ENCODE data around the gene KIF25.

The KIF25 gene

DNA sequence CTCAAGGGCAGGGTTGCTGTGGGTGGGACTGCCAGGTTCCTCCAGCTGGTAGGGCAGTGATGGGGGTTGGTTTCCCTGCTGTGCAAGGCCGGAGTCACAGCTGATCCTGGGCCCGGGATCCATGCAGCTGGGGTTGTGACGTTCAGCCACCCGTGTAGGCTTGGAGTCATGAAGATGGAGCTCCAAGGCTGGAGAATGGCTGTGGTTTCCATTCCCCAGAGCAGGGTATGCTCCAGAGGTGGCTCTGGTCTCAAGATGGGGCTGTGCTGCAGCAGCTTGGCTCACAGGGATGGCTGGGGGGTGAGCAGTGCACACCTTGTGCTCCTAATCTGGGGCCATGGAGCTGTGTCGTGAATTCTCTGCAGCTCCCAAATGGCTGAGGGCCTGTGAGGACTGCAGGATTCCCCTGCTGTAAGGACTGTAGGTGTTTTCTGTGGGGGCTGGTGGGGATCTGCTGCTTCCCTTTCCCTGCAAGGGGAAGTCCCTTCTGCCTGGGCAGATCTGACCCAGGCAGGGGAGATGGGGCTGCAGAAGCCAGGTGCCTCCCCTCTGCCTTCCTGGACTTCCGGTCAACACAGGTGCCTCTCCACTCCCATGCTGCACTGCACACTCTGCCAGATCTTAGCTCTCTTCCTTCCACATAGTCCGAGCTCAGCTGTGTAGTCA lies 15.9 kb downstream of the KIF25 start:
- Histone ChIP-seq H3K9me3 (peaks cover 0 to 26% (median 0%) of the 10 kb centered on the region in 3 donors), H3K4me1 (peaks cover 0 to 6% (median 0%) of the 10 kb centered on the region in 4 donors), H3K27me3 (no peaks in the 10 kb centered on the region), H3K27ac (no peak overlapping the region), H3K36me3 (no peaks in the 10 kb centered on the region), H3K4me3 (no peak overlapping the region)
- TF ChIP-seq CTCF (IDR thresholded peaks at IDR 0.05), result no peak
- intact Hi-C loops (cut with DNase I; ENCODE audit: low total_unique reads), result no loop called here
- no peak for DNase-seq

- Histone ChIP-seq H3K9me3 (peaks cover 0 to 24% (median 0%) of the 10 kb centered on the region in 3 donors), H3K4me3 (no peak overlapping the region), H3K27me3 (no peaks in the 10 kb centered on the region), H3K36me3 (no peaks in the 10 kb centered on the region), H3K4me1 (peaks cover 0 to 6% (median 0%) of the 10 kb centered on the region in 4 donors), H3K27ac (no peak overlapping the region)
- intact Hi-C loops (cut with DNase I; ENCODE audit: low total_unique reads), result no loop called here
- no peak for DNase-seq
- no peak for TF ChIP-seq CTCF (IDR thresholded peaks at IDR 0.05)
These were observed 17.0 kb downstream of the KIF25 start for GRCh38 chr6:168014428-168014827.

DNA sequence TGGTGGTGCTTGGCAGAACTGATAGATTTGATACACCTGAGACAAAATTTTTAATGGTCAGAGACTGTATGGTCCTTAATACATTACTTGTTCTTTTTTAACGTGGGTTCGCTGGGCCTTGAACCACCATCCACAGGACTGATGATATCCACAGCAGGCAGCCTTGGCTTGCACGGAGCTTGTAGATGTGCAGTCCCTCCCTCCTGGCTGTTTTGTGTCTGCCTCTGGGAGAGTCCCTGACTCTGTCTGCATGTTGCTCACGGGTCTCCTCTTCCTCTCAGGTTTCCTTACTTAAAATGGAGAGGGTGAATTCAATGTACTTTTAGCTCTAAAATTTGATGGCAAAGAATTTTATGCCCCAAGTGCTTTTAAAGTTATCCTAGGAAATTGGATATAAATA lies 17.5 kb downstream of the KIF25 start:
- Histone ChIP-seq H3K9me3 (peaks cover 0 to 24% (median 0%) of the 10 kb centered on the region in 3 donors), H3K27ac (no peak overlapping the region), H3K36me3 (no peaks in the 10 kb centered on the region), H3K27me3 (no peaks in the 10 kb centered on the region), H3K4me3 (no peak overlapping the region), H3K4me1 (peaks cover 0 to 6% (median 0%) of the 10 kb centered on the region in 4 donors)
- no peak for TF ChIP-seq CTCF (IDR thresholded peaks at IDR 0.05)
- DNase-seq, result no peak
- intact Hi-C loops (cut with DNase I; ENCODE audit: low total_unique reads), result no loop called here

DNA sequence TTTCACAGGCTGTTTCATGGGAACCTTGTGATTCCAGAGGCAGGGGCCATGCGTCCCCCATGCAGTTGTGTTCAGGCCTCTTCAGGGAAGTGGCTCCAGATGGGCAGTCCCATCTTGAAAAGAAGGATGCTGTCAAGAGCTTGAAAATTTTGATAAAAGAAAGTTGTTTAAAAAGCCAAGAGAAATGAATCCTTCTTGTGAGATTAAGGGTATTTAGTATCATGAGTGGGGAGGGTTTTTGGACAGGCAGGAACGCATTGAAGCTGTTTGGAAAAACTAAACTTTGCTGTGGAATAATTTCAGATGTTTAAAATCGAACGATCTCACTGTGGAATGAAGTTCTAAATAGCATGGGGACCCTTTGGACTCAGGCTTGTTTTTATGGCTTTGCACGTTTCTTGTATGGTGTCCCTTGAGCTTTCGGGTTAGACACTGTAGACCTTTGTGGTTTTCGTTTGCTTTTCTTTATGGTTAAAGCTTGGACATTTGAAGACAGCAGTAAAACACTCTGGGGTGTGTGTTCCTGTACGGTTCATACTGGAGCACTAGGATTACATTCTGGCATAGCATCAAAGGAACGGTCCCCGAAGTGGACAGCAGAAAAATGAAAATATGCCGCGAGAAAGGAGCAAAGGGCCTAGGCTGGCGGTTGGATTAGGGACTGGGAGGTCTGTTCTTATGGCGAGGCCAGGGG lies 18.2 kb downstream of the KIF25 start:
- H3K9me3 ChIP-seq, result peaks cover 0 to 20% (median 0%) of the 10 kb centered on the region in 3 donors
- peaks cover 0 to 6% (median 0%) of the 10 kb centered on the region in 4 donors for H3K4me1 ChIP-seq
- DNase-seq, result no peak
- H3K36me3 ChIP-seq, result no peaks in the 10 kb centered on the region
- no peak overlapping the region for H3K4me3 ChIP-seq
- no peak for TF ChIP-seq CTCF (IDR thresholded peaks at IDR 0.05)
- intact Hi-C loops (cut with DNase I; ENCODE audit: low total_unique reads), result no loop called here
- H3K27ac ChIP-seq, result no peak overlapping the region
- no peaks in the 10 kb centered on the region for H3K27me3 ChIP-seq

DNA sequence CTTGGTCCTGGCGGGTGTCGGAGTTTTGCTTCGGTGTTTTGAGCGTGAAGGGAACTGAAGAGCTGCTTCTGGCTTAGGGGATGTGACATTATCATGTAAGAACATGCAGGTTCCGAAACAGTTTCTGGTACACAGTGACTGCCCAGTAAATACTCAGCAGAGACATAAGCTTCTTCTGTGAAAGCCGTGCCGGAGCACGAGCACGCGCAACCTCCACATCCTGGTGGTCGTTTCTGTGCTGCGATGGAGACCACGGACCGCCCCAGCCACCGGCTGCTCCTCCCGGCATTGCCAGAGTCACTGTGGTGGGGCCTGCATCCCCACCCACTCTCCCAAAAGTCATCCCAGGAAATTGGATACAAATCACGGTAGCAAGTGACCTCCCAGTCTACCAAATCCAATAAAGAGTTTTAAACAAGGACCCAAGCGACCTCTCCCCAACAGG lies 18.7 kb downstream of the KIF25 start:
- Histone ChIP-seq H3K27me3 (no peaks in the 10 kb centered on the region), H3K4me3 (no peak overlapping the region), H3K36me3 (no peaks in the 10 kb centered on the region), H3K27ac (no peak overlapping the region), H3K4me1 (peaks cover 0 to 6% (median 0%) of the 10 kb centered on the region in 4 donors), H3K9me3 (peaks cover 0 to 15% (median 0%) of the 10 kb centered on the region in 3 donors)
- intact Hi-C loops (cut with DNase I; ENCODE audit: low total_unique reads), result no loop called here
- TF ChIP-seq CTCF (IDR thresholded peaks at IDR 0.05), result no peak
- DNase-seq, result no peak

Measured in tibial artery (tissue), 4 donors.